ENCODE measurements around the gene PRDM16.
"Not testable (repeated sequence)": the region's sequence is repeated elsewhere in the genome, so short reads cannot be mapped to it uniquely, and the experiment has no call there.

PRDM16 gene

DNA sequence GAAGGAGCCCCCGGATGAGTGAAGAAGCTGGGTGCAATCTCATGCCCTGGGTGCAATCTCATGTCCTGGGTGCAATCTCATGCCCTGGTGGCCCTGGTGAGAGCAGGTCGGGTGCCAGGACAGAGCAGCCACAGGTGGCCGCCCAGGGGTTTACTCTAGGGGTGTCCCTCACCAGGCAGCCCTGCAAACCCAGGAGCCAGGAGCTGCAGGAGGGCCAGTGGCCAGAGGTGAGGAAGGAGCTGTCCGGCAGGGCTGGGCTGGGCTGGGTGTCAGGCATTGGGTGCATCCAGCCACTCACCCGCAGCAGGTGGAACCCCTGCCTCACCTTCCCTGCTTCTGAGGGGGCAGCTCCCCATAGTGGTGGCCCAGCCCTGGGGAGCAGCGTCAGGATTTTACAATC, 79.2 kb downstream of the PRDM16 start:
- no peak for DNase-seq

DNA sequence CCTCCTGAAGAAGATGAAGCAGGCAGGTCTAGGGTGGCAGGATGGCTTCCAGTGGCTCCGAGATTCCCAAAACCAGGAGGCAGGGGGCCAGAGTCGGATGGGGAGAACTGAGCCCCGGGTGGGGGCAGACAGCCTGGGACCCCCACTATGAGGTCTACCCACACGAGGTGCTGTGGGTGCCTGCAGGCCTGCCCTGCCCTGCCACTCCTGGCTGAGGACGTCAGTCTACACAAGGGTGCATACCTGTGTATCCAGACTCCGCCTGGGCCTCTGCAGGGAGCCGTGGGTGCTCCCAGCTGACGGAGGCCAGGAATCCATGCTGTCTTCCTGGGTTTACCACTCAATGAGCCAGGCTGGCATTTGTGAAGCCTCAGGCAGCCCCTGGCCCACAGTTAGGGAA, 80.3 kb downstream of the PRDM16 start:
- DNase-seq: no peak

DNA sequence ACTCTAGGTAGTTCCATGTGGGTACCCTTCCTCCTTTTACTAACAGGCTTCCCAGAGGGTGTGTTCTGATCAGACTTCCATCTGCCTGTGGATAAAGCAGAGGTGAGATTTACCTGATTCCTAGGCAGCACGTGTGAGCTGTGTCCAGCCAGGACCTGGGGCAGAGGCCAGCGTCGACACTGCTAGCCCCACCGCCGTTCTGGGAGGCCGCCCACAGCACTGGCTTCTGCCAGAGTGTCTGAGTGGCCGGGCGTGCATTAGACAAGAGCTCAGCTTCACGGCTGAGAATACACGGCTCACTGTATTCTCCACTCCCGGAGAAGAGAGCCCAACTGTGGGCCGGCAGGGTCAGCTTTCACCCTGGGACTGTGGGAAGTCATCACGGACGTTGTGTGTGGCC, 82.5 kb downstream of the PRDM16 start:
- DNase-seq: no peak

DNA sequence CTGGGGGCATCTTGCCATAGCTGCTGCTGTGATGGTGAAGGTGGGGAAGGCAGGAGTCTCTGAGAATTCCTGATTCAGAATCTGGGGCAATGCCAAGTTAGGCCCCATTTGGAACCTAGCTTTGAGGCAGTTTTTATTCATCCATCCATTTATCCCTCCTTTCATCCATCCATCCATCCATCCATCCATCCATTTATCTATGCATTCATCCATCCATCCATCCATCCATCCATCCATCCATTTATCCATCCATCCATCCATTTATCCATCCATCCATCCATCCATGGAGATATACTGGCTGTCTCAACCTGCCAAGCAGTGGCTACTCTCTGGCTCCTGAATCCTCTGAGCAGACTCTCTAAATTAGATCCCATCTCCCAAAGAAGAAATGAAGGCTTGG, 83.1 kb downstream of the PRDM16 start:
- DNase-seq: no peak

GRCh38 chr1:3153197-3153596, 84.2 kb downstream of the PRDM16 start:
- DNase-seq: no peak

GRCh38 chr1:3153902-3154795, 85.1 kb downstream of the PRDM16 start:
- DNase-seq: no peak

DNA sequence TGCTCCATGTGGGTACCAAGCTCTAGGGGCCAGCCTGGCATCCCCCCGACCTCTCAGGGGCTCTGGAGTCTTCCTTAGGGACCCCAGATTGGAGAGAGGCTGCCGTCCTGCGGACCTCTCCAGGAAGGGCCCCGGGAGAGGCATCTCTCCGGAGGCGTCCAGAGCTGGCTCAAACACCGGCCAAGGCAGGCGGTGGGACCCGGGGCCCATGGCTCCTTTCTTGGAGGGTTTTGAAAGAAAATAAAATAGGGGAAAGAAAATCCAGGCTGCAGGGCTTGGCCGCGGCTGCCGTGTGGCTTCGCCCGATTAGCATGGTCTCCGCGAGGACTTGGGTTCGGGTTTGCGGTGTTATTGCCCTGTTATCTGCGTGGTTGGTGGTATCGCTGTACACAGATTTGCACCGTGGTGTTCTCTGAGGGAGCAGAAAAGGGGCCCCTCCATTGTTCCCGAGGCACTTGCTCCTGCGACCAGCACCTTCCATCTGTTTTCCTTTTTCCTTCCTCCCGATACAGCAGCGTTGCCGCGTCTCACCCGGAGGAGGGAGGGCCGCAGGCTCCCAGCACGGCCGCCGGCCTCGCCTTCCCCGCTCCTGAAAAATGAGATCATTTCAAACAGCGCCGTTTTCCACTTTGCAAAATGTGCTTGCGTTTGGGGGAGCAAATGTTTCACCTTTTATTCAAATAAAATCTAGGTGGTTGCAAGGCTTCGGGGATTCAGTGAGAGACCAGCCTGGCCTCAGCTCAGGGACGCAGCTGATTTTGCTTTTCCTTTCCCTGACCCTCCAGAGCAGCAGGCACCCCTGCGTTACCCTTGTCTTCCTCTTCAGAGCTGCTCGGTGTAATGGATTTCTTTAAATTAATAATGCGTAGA, 86.3 kb downstream of the PRDM16 start:
- no peak for DNase-seq

- DNase-seq: no peak
Measured at GRCh38 chr1:3155926-3156220, 86.9 kb downstream of the PRDM16 start.

- DNase-seq: no peak
Measured at GRCh38 chr1:3156936-3157335, 87.9 kb downstream of the PRDM16 start.

- no peak for DNase-seq
Measured at GRCh38 chr1:3158347-3158746, 89.3 kb downstream of the PRDM16 start.

GRCh38 chr1:3159121-3159520, 90.1 kb downstream of the PRDM16 start:
- no peak for DNase-seq

- no peak for DNase-seq
Measured at GRCh38 chr1:3159996-3160395, 91.0 kb downstream of the PRDM16 start.

DNA sequence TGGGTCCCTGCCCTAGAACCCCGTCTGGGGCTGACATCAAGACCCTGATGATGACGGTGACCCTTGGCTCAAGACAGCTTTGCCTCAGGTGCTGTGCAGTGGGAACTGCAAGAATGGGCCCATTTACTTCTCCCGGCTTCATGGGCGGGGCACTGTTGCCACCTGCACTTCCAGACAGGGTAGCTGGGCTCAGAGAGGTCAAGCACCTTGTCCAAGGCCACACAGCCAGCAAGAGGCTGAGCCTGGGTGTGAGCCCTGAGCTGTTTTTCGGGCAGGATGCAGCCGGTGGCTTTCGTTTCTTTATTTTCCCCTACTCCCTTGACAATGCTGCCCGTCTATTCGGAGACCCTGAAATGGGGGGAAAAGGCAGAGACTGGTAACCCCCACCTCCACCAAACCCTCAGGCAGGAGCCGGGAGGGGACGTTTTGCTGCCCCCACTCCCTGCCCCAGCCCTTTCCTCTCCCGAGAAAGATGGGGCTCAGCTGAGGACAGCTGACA, 91.7 kb downstream of the PRDM16 start:
- DNase-seq: no peak

DNA sequence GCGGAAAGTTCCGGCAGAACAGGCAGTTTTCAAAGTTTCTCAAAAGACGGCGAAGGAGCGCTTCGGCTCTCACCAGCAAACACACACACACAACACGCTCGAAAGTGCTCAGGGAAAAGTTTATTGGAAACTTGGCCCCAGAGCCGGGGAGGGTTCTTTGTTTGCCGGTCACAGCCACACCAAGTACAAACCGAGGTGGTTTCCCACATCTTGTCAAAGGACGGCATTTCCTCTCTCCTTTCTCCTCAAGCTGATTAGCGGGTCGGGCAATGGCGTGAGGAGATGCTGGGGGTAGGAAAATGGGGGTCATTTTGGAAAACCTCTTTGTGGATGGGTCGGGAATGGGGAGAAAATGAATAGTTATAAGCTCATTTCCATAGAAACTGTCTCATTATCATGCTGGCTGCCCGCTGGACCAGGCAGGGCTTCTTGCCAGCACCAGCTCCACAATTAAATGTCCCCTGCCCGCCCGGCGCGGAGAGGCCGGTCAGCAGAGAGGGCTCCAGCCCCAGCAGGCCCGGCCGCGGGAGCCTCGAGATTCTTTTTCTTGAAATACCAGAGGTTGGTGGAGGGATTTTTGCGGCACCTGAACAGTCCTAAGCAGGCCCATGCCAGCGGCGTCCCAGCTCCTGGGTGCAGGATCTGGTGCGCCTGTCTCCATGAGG, 92.3 kb downstream of the PRDM16 start:
- no peak for DNase-seq

DNA sequence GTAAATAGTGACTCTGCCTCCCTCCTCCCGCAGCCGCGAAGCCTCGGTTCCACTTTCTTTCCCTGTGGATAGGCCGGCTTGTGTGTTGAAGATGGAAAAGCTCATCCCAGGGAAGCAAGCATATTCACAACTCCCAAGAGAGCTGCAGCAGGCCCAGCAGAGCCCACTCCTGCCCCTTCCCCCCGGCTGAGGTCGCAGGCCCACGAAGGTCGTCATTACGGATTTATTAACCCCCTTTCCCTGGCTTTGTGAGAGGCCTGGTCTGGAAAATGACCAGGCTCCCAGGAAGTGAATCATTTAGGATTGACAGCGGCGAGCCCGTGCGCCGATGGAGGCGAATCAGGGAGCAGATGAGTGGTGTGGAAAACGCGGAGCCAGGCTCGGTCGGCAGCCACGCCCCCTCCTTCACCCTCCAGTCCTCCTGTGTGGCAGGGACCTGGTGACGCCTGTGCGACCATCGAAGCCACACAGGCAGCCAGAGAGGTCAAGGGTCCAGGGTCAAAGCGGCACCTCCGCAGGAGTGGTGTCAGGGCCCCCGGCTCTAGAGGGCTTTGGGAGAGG, 93.4 kb downstream of the PRDM16 start:
- DNase-seq: no peak

DNA sequence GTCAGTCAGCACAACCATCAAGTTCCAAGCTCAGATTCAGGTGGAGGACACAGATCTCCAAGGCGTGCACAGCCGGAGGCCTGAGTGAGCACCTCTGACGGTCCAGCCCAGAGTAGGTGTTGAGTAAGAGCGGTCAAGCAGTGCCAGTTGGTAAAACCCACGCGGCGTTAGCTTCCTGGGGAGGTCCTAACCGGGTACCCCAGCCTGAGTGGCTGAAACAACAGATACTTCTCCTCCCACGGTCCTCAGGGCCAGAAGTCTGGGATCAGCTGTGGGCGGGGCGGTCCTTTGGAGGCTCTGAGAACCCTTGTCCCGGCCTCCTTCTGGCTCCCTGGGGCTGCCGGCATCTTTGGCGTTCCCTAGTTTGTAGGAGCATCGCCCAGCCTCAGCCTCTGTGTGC, 94.4 kb downstream of the PRDM16 start:
- DNase-seq: no peak

GRCh38 chr1:3164671-3165070, 95.7 kb downstream of the PRDM16 start:
- no peak for DNase-seq

DNA sequence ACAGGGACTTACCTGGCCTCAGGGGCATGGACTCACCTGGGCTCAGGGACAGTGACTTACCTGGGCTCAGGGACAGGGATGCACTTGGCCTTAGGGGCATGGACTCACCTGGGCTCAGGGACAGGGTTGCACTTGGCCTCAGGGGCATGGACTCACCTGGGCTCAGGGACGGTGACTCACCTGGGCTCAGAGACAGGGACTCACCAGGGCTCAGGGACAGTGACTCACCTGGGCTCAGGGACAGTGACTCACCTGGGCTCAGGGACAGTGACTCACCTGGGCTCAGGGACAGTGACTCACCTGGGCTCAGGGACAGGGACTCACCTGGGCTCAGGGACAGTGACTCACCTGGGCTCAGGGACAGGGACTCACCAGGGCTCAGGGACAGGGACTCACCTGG, 96.2 kb downstream of the PRDM16 start:
- not testable (repeated sequence) for DNase-seq

DNA sequence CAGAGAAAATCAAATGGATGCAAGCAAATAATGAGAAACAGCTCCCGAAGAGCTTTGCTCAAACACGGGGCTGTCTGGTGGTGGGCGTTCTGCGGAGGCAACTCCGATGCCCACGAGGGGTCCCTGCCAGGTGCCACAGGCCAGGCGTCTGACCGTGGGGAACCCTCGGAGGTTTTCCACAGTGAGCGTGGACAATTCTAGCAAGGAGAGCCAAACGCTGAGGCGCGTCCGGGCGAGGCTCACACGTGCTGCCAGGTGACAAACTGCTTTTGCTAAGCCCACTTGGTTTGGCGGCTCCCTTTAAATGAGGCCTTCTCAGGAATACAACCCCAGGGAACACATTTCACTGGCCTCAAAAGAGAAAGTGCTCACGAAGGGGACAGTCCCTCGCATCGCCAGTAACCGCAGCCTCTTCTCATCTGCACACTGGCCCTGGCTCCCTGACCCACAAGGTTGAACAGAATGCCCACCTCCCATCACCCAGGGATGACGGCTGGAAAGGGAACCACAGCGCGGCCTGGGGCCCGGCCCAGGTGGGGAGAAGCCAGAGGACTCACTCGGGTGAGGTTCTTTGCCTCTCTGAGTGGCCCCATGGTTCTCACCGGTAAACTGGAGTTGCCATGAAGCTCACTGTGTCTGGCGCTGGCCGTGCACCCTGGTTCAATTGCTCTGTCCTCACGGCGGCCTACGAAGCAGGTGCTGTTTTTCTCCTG, 97.4 kb downstream of the PRDM16 start:
- DNase-seq: no peak

- no peak for DNase-seq
Measured at GRCh38 chr1:3167255-3167654, 98.3 kb downstream of the PRDM16 start.

GRCh38 chr1:3168678-3169077, 99.7 kb downstream of the PRDM16 start:
- DNase-seq: peak; percentile 52

DNA sequence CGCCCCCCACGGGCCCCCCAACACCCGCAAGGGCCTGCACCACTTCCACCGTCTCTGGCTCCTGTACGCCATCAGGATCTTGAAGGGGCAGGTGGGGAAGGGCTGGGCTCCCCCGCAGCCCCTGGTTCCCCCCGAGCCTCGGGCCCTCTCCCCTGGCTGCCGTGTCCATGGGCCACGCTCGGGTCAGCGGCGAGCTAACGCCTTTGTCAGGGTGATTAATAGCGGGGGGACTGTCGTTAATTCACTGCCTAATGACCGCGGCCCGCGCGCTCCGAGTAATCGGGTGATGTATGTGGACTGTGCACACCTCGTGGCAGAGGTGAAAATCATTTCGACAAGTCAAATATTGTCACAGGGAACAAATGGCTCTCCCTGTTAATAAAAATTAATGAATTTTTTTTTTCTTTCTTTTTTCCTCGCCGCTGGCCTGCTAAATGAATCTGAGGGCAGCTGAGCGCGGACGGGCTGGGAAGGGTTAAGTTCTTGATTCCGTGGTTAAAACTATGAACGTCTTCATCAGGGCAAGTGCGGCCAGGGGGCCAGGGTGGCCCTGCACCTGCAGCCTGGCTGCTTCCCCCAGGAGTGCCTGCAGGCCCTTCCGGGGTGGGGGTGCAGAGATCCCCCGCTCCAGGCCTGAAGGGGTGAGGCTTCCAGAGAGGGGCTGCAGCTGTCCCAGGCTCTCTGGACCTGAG, 100.8 kb downstream of the PRDM16 start:
- DNase-seq: peak; percentile 7
